IMR-90 (cell line): ENCODE data around the gene CHRNA1. TPM values are rescaled to one million over a fixed set of nuclear protein-coding genes. Genes with fewer than 3 reads are reported as not detected.

Experiments
- ATAC-seq: fragments of 200-7000 bp; cut with Tn5 transposase; 2 replicates; pipeline ENCODE4 v1.9.1; 2020; ENCODE audit warnings: low read depth, mild to moderate bottlenecking, moderate library complexity
- BruUV-seq: library from RNA; stranded (reverse); fragments of 400-500 nt; replicated peaks from 2 replicates; lab custom pipeline; 2021; lab: Mats Ljungman, UMichigan
- CTCF ChIA-PET: fragments of 300-600 bp; formaldehyde crosslinking; extraction: SDS; loops from one replicate; lab custom pipeline; 2021; ENCODE audit warnings: antibody characterized with exemption; lab: Yijun Ruan, JAX
- POLR2A ChIA-PET: fragments of 300-600 bp; sonication (Branson Sonifier 250); formaldehyde crosslinking; loops from one replicate; lab custom pipeline; 2022; ENCODE audit warnings: antibody characterized with exemption; ENCODE audit not compliant: unreplicated experiment; lab: Charles Lee
- DNase-seq: peaks from one replicate; pipeline ENCODE4 v3.0.0; 2013
- H2AFZ ChIP-seq: replicated peaks from 2 replicates; pipeline ENCODE3; 2013; ENCODE audit warnings: low read length, mild to moderate bottlenecking; ENCODE audit not compliant: poor library complexity
- H2AK5ac ChIP-seq: 2 replicates; pipeline ENCODE4 v1.6.1; 2013; ENCODE audit warnings: low read depth, low read length, inconsistent platforms
- H2AK9ac ChIP-seq: replicated peaks from 2 replicates; pipeline ENCODE3; 2013; ENCODE audit warnings: mild to moderate bottlenecking, low read depth, low read length, moderate library complexity; ENCODE audit not compliant: poor library complexity
- H2BK120ac ChIP-seq: 2 replicates; pipeline ENCODE4 v1.6.1; 2013; ENCODE audit warnings: low read depth, low read length, inconsistent platforms
- H2BK15ac ChIP-seq: 3 replicates; pipeline ENCODE4 v1.6.1; 2013; ENCODE audit warnings: low read depth, low read length, inconsistent platforms
- H2BK20ac ChIP-seq: 2 replicates; pipeline ENCODE4 v1.6.1; 2013; ENCODE audit warnings: low read depth, mild to moderate bottlenecking, inconsistent platforms, low read length, moderate library complexity
- H2BK5ac ChIP-seq: 2 replicates; pipeline ENCODE4 v1.6.1; 2013; ENCODE audit warnings: mild to moderate bottlenecking, low read depth, low read length, inconsistent platforms; ENCODE audit not compliant: poor library complexity, severe bottlenecking
- H3K14ac ChIP-seq: replicated peaks from 2 replicates; pipeline ENCODE4 v1.6.1; 2013; ENCODE audit warnings: low read depth, low read length, inconsistent platforms
- H3K18ac ChIP-seq: 2 replicates; pipeline ENCODE4 v1.6.1; 2013; ENCODE audit warnings: low read depth, low read length, control low read depth
- H3K23ac ChIP-seq: 2 replicates; pipeline ENCODE4 v1.6.1; 2013; ENCODE audit warnings: low read depth, low read length, inconsistent platforms
- H3K27ac ChIP-seq: 2 replicates; pipeline ENCODE4 v1.5.1; 2013; ENCODE audit warnings: mild to moderate bottlenecking, control low read depth, low read length; ENCODE audit not compliant: insufficient read depth
- H3K27me3 ChIP-seq: 2 replicates; pipeline ENCODE4 v1.6.1; 2013; ENCODE audit warnings: low read length; ENCODE audit not compliant: control insufficient read depth, insufficient read depth
- H3K36me3 ChIP-seq: 2 replicates; pipeline ENCODE4 v1.6.1; 2013; ENCODE audit warnings: low read length, mixed read lengths; ENCODE audit not compliant: control insufficient read depth, insufficient read depth
- H3K4ac ChIP-seq: 2 replicates; pipeline ENCODE4 v1.6.1; 2013; ENCODE audit warnings: low read depth, low read length, inconsistent platforms
- H3K4me1 ChIP-seq: 2 replicates; pipeline ENCODE4 v1.6.1; 2013; ENCODE audit warnings: low read length, mixed read lengths; ENCODE audit not compliant: control insufficient read depth, insufficient read depth
- H3K4me2 ChIP-seq: 2 replicates; pipeline ENCODE4 v1.6.1; 2013; ENCODE audit warnings: low read depth, mild to moderate bottlenecking, control low read depth, low read length, moderate library complexity
- H3K4me3 ChIP-seq: 2 replicates; pipeline ENCODE4 v1.5.1; 2013; ENCODE audit warnings: low read depth, mild to moderate bottlenecking, control low read depth, low read length, moderate library complexity; ENCODE audit not compliant: insufficient read depth
- H3K56ac ChIP-seq: 2 replicates; pipeline ENCODE4 v1.6.1; 2013; ENCODE audit warnings: low read length, inconsistent platforms; ENCODE audit not compliant: insufficient read depth; ENCODE audit errors: extremely low read depth
- H3K79me1 ChIP-seq, 2 experiments: 2 replicates each; pipeline ENCODE4 v1.6.1; 2013; ENCODE audit warnings: low read length in 2 of 2, inconsistent platforms in 1 of 2, low read depth in 1 of 2
- H3K9ac ChIP-seq: 2 replicates; pipeline ENCODE4 v1.6.1; 2013; ENCODE audit warnings: low read depth, low read length, control low read depth
- H3K9me1 ChIP-seq: 2 replicates; pipeline ENCODE4 v1.6.1; 2013; ENCODE audit warnings: low read length, inconsistent platforms; ENCODE audit not compliant: insufficient read depth
- H3K9me3 ChIP-seq: 2 replicates; pipeline ENCODE4 v1.6.1; 2013; ENCODE audit warnings: low read length; ENCODE audit not compliant: control insufficient read depth, insufficient read depth
- H4K20me1 ChIP-seq: 2 replicates; pipeline ENCODE4 v1.6.1; 2013; ENCODE audit warnings: low read length, inconsistent platforms; ENCODE audit not compliant: insufficient read depth
- H4K5ac ChIP-seq: 2 replicates; pipeline ENCODE4 v1.6.1; 2013; ENCODE audit warnings: mild to moderate bottlenecking, low read depth, low read length, control low read depth
- H4K8ac ChIP-seq, 2 experiments: 2 replicates each; pipeline ENCODE4 v1.6.1; 2013; ENCODE audit warnings: low read depth in 2 of 2, low read length in 2 of 2, control low read depth in 1 of 2, inconsistent platforms in 1 of 2
- H4K91ac ChIP-seq: 2 replicates; pipeline ENCODE4 v1.6.1; 2013; ENCODE audit warnings: low read depth, low read length, inconsistent platforms; ENCODE audit not compliant: insufficient read depth
- MAFK ChIP-seq: IDR thresholded peaks from 2 replicates; pipeline ENCODE4 v1.6.1; 2012; ENCODE audit warnings: low read depth, low read length, improper control_type of control experiment
- RAD21 ChIP-seq: IDR thresholded peaks from 2 replicates; pipeline ENCODE4 v1.6.1; 2012; ENCODE audit warnings: low read length, improper control_type of control experiment
- SMC3 ChIP-seq: fragments of 150-350 bp; IDR thresholded peaks from 2 replicates; pipeline ENCODE4 v1.6.1; 2016; ENCODE audit warnings: low read depth, mild to moderate bottlenecking, antibody characterized with exemption, low read length, moderate library complexity
- WGBS, 2 experiments: methylation state at CpG; one replicate each; pipeline versions ENCODE4 v1.1.5 to v1.1.7; 2013; ENCODE audit warnings: missing lambda C conversion rate in 2 of 2; ENCODE audit not compliant: insufficient read length in 1 of 2; ENCODE audit errors: extremely low coverage in 2 of 2; 5-methylcytosine and 5-hydroxymethylcytosine counted together
- dilution Hi-C: fragments of 300-500 bp; cut with HindIII; formaldehyde crosslinking; loops from one replicate; pipeline ENCODE4 v1.14.3; 2018; ENCODE audit warnings: low sequenced_read_pairs; ENCODE audit not compliant: unreplicated experiment
- in situ Hi-C: fragments of 300-500 bp; cut with MboI; formaldehyde crosslinking; loops from 3 replicates; pipeline ENCODE4 v1.14.3; 2019; ENCODE audit warnings: low sequenced_read_pairs, inconsistent platforms, mixed read lengths
- intact Hi-C: fragments of 100-400 bp; cut with micrococcal nuclease; formaldehyde crosslinking; loops from 2 replicates; pipeline ENCODE4 v1.10.0; 2022
- polyA plus RNA-seq, 3 experiments: library from polyadenylated mRNA; depleted of rRNA; stranded (reverse); fragments of >200 nt; gene quantifications; 2 replicates each; pipeline ENCODE4 v1.2.3, GENCODE V29; 2012; ENCODE audit warnings: low replicate concordance in 1 of 3
- total RNA-seq: library from RNA; depleted of rRNA; stranded (reverse); fragments of >200 nt; gene quantifications from 2 replicates; pipeline ENCODE4 v1.2.3, GENCODE V29; 2012
- TF ChIP-seq, protein P1 (sequence below): conservative IDR thresholded peaks from 2 replicates; pipeline ENCODE4 v1.5.1; 2012; ENCODE audit warnings: mild to moderate bottlenecking, low read depth, low read length, improper control_type of control experiment

CHRNA1 gene
- total and polyA plus RNA-seq, 2 of the 4 experiments (the other 2 are of a cell fraction), result 0.75 to 0.90 TPM

DNA sequence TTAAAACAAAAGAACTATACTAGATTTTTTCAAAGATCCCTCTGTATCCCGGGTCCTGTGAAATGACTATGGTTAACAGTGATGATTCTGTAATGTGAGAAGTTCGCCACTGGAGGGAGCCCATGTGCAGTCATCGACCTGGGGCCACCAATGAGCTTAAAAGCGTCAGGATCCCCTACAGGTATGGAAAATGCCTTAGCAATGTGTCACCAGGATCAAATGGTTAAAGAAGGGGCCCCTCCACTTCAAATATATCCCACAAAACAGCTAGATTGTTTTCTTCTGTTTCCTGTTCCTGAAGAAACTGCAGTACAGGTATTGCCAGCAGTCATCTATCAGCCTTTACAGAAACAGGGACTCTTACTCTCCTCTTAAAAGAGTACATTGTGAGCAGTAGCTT lies 15.3 kb downstream of the CHRNA1 start:
- Histone ChIP-seq H3K18ac (no peak overlapping the region), H4K8ac (no peak overlapping the region), H3K23ac (no peak overlapping the region), H2AK5ac (no peak overlapping the region), H4K91ac (no peak overlapping the region), H2AK9ac (no peak overlapping the region), H3K36me3 (no peaks in the 10 kb centered on the region), H3K27ac (no peak overlapping the region), H3K4me2 (no peak overlapping the region), H4K5ac (no peak overlapping the region), H2BK20ac (no peak overlapping the region), H3K79me1 (no peaks in the 10 kb centered on the region), H4K20me1 (no peaks in the 10 kb centered on the region), H3K9me3 (no peaks in the 10 kb centered on the region), H3K14ac (no peak overlapping the region), H3K27me3 (peaks cover 6% of the 10 kb centered on the region), H3K9me1 (peaks cover 9% of the 10 kb centered on the region; the same call in 1 of the 2 replicates), H2BK15ac (no peak overlapping the region), H2AFZ (no peak overlapping the region), H3K56ac (no peak overlapping the region), H2BK120ac (no peak overlapping the region; the same call in 1 of the 2 replicates), H3K4ac (no peak overlapping the region), H3K4me1 (no peaks in the 10 kb centered on the region; the same call in 1 of the 2 replicates), H3K4me3 (no peak overlapping the region), H2BK5ac (no peak overlapping the region), H3K9ac (no peak overlapping the region)
- CTCF ChIA-PET, result interaction anchor here (0.6 to 1.6 kb wide), 14 partner anchors 11 to 348 kb away, joined by 3 to 12 read pairs (median 4); partner anchors contain the start of gene CHRNA1
- no TSS peak for BruUV-seq
- DNase-seq, result peak; percentile 50
- no CpG with 5 or more reads among the region's 4 CpGs for WGBS, 2 experiments
- POLR2A ChIA-PET, result interaction anchor here (1.0 kb wide), 1 partner anchor 16 kb away, joined by 3 read pairs; the partner anchor contains the start of gene CHRNA1
- ATAC-seq, result peak; percentile 94
- no peak for TF ChIP-seq MAFK
- peak; percentile 84 for TF ChIP-seq SMC3
- TF ChIP-seq, protein P1, sequence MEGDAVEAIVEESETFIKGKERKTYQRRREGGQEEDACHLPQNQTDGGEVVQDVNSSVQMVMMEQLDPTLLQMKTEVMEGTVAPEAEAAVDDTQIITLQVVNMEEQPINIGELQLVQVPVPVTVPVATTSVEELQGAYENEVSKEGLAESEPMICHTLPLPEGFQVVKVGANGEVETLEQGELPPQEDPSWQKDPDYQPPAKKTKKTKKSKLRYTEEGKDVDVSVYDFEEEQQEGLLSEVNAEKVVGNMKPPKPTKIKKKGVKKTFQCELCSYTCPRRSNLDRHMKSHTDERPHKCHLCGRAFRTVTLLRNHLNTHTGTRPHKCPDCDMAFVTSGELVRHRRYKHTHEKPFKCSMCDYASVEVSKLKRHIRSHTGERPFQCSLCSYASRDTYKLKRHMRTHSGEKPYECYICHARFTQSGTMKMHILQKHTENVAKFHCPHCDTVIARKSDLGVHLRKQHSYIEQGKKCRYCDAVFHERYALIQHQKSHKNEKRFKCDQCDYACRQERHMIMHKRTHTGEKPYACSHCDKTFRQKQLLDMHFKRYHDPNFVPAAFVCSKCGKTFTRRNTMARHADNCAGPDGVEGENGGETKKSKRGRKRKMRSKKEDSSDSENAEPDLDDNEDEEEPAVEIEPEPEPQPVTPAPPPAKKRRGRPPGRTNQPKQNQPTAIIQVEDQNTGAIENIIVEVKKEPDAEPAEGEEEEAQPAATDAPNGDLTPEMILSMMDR, result peak; percentile 77
- peak; percentile 82 for TF ChIP-seq RAD21
- intact Hi-C loops (loop anchor here (1.0 to 5.0 kb wide), 3 partner anchors 47 to 241 kb away; no protein-coding TSS in a partner anchor), in situ Hi-C loops (loop anchor here (25.0 kb wide), 1 partner anchor 1338 kb away; the partner anchor contains the start of genes EVX2, HOXD12 and HOXD13), dilution Hi-C loops (no loop called here)
